SK-N-SH (cell line): ENCODE measurements around the gene CSRP1.

Experiments used
- EP300 ChIP-seq, 2 experiments: IDR thresholded peaks; 2 replicates each; pipeline versions ENCODE4 v1.4.0 to v1.6.1; 2012; ENCODE audit warnings: borderline replicate concordance in 1 of 2, low read depth in 1 of 2, low read length in 1 of 2
- EZH2phosphoT487 ChIP-seq: fragments of 200-600 bp; sonication (generic); IDR thresholded peaks from 2 replicates; pipeline ENCODE4 v1.6.1; 2017; ENCODE audit warnings: low read depth, mixed run types, mild to moderate bottlenecking, antibody characterized with exemption, moderate library complexity, borderline replicate concordance
- GABPA ChIP-seq: IDR thresholded peaks from 2 replicates; pipeline ENCODE4 v1.4.0; 2012; ENCODE audit warnings: low read depth, mild to moderate bottlenecking
- MEF2A ChIP-seq: IDR thresholded peaks from 2 replicates; pipeline ENCODE4 v1.4.0; 2012; ENCODE audit warnings: low read depth, borderline replicate concordance
- NFIC ChIP-seq: IDR thresholded peaks from 2 replicates; pipeline ENCODE4 v1.4.0; 2012; ENCODE audit warnings: borderline replicate concordance
- POLR2AphosphoS5 ChIP-seq: IDR thresholded peaks from 2 replicates; pipeline ENCODE4 v1.6.1; 2012; ENCODE audit warnings: low read depth, low read length
- RAD21 ChIP-seq: IDR thresholded peaks from 2 replicates; pipeline ENCODE4 v1.6.1; 2012; ENCODE audit warnings: mild to moderate bottlenecking, low read length
- RCOR1 ChIP-seq: fragments of 150-350 bp; IDR thresholded peaks from 2 replicates; pipeline ENCODE4 v1.6.1; 2017; ENCODE audit warnings: antibody characterized with exemption, low read length
- REST ChIP-seq: IDR thresholded peaks from 2 replicates; pipeline ENCODE4 v1.6.1; 2012; ENCODE audit warnings: mild to moderate bottlenecking, low read depth, low read length, moderate library complexity
- SMC3 ChIP-seq: IDR thresholded peaks from 2 replicates; pipeline ENCODE4 v1.6.1; 2012; ENCODE audit warnings: low read depth, low read length, improper control_type of control experiment
- TAF1 ChIP-seq: IDR thresholded peaks from 2 replicates; pipeline ENCODE4 v1.6.1; 2012; ENCODE audit warnings: low read depth, mild to moderate bottlenecking, low read length, moderate library complexity, borderline replicate concordance
- YY1 ChIP-seq: IDR thresholded peaks from 2 replicates; pipeline ENCODE4 v1.4.0; 2012; ENCODE audit warnings: low read depth, mild to moderate bottlenecking
- TF ChIP-seq, protein P1 (sequence below): fragments of 200-600 bp; sonication (generic); IDR thresholded peaks from 2 replicates; pipeline ENCODE4 v1.6.1; 2017; ENCODE audit warnings: antibody characterized with exemption, mild to moderate bottlenecking, moderate library complexity
- TF ChIP-seq, protein P2 (sequence below): IDR thresholded peaks from 2 replicates; pipeline ENCODE4 v1.4.0; 2012; ENCODE audit warnings: low read depth

DNA sequence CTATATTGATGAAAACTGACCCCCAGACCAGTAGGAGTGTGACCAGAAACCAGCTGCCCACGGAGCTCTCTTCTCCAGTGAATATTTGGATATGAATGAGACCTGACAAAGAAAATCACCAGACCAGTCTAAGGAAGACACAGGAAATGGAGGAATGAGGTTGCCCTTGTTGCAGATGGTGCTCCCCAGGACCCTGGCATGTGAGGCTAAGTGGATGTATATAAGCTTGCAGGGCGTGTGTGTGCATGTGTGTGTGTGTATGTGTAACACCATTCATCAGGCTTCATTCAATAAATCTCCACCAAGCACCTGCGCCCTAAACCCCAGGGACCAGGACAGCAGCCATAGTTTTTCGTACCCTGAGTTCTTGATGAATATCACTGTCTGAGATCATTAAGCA lies 52.3 kb downstream of the CSRP1 start:
- TF ChIP-seq, protein P1, sequence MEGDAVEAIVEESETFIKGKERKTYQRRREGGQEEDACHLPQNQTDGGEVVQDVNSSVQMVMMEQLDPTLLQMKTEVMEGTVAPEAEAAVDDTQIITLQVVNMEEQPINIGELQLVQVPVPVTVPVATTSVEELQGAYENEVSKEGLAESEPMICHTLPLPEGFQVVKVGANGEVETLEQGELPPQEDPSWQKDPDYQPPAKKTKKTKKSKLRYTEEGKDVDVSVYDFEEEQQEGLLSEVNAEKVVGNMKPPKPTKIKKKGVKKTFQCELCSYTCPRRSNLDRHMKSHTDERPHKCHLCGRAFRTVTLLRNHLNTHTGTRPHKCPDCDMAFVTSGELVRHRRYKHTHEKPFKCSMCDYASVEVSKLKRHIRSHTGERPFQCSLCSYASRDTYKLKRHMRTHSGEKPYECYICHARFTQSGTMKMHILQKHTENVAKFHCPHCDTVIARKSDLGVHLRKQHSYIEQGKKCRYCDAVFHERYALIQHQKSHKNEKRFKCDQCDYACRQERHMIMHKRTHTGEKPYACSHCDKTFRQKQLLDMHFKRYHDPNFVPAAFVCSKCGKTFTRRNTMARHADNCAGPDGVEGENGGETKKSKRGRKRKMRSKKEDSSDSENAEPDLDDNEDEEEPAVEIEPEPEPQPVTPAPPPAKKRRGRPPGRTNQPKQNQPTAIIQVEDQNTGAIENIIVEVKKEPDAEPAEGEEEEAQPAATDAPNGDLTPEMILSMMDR, result no peak
- TF ChIP-seq RAD21 (no peak), NFIC (no peak), MEF2A (no peak), POLR2AphosphoS5 (no peak), REST (no peak), EZH2phosphoT487 (no peak), YY1 (no peak), RCOR1 (no peak), GABPA (no peak), SMC3 (no peak), EP300 (IDR thresholded peaks at IDR 0.05; ENCODE audit: borderline replicate concordance in 1 of 2, low read depth in 1 of 2, low read length in 1 of 2) (no peak), TAF1 (no peak)
- TF ChIP-seq, protein P2, sequence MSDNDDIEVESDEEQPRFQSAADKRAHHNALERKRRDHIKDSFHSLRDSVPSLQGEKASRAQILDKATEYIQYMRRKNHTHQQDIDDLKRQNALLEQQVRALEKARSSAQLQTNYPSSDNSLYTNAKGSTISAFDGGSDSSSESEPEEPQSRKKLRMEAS, result no peak
